ENCODE data around the gene TEAD1.

DNA sequence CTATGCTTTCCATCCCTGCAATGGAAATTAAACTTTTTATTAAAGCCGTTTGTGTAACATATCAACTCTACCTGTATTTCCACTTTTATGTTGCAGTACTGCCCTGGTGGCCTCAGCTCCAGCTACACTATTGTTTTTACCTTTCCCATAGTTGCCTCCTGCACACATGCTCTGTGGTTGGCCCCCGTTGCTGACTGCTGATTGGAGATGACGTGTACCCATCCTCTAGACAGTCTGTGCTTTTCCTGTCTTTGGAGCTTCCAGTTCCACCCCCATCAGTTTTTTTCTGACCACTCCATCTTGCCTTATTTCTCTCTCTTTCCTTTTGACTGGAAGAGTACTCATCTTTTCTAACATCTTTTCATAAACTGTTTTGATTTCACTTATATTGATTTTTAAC, 123.8 kb downstream of the TEAD1 start:
- TF ChIP-seq, protein P1, sequence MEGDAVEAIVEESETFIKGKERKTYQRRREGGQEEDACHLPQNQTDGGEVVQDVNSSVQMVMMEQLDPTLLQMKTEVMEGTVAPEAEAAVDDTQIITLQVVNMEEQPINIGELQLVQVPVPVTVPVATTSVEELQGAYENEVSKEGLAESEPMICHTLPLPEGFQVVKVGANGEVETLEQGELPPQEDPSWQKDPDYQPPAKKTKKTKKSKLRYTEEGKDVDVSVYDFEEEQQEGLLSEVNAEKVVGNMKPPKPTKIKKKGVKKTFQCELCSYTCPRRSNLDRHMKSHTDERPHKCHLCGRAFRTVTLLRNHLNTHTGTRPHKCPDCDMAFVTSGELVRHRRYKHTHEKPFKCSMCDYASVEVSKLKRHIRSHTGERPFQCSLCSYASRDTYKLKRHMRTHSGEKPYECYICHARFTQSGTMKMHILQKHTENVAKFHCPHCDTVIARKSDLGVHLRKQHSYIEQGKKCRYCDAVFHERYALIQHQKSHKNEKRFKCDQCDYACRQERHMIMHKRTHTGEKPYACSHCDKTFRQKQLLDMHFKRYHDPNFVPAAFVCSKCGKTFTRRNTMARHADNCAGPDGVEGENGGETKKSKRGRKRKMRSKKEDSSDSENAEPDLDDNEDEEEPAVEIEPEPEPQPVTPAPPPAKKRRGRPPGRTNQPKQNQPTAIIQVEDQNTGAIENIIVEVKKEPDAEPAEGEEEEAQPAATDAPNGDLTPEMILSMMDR (conservative IDR thresholded peaks at IDR 0.05; ENCODE audit: low read depth in 2 of 2): no peak
- TF ChIP-seq, protein P2, sequence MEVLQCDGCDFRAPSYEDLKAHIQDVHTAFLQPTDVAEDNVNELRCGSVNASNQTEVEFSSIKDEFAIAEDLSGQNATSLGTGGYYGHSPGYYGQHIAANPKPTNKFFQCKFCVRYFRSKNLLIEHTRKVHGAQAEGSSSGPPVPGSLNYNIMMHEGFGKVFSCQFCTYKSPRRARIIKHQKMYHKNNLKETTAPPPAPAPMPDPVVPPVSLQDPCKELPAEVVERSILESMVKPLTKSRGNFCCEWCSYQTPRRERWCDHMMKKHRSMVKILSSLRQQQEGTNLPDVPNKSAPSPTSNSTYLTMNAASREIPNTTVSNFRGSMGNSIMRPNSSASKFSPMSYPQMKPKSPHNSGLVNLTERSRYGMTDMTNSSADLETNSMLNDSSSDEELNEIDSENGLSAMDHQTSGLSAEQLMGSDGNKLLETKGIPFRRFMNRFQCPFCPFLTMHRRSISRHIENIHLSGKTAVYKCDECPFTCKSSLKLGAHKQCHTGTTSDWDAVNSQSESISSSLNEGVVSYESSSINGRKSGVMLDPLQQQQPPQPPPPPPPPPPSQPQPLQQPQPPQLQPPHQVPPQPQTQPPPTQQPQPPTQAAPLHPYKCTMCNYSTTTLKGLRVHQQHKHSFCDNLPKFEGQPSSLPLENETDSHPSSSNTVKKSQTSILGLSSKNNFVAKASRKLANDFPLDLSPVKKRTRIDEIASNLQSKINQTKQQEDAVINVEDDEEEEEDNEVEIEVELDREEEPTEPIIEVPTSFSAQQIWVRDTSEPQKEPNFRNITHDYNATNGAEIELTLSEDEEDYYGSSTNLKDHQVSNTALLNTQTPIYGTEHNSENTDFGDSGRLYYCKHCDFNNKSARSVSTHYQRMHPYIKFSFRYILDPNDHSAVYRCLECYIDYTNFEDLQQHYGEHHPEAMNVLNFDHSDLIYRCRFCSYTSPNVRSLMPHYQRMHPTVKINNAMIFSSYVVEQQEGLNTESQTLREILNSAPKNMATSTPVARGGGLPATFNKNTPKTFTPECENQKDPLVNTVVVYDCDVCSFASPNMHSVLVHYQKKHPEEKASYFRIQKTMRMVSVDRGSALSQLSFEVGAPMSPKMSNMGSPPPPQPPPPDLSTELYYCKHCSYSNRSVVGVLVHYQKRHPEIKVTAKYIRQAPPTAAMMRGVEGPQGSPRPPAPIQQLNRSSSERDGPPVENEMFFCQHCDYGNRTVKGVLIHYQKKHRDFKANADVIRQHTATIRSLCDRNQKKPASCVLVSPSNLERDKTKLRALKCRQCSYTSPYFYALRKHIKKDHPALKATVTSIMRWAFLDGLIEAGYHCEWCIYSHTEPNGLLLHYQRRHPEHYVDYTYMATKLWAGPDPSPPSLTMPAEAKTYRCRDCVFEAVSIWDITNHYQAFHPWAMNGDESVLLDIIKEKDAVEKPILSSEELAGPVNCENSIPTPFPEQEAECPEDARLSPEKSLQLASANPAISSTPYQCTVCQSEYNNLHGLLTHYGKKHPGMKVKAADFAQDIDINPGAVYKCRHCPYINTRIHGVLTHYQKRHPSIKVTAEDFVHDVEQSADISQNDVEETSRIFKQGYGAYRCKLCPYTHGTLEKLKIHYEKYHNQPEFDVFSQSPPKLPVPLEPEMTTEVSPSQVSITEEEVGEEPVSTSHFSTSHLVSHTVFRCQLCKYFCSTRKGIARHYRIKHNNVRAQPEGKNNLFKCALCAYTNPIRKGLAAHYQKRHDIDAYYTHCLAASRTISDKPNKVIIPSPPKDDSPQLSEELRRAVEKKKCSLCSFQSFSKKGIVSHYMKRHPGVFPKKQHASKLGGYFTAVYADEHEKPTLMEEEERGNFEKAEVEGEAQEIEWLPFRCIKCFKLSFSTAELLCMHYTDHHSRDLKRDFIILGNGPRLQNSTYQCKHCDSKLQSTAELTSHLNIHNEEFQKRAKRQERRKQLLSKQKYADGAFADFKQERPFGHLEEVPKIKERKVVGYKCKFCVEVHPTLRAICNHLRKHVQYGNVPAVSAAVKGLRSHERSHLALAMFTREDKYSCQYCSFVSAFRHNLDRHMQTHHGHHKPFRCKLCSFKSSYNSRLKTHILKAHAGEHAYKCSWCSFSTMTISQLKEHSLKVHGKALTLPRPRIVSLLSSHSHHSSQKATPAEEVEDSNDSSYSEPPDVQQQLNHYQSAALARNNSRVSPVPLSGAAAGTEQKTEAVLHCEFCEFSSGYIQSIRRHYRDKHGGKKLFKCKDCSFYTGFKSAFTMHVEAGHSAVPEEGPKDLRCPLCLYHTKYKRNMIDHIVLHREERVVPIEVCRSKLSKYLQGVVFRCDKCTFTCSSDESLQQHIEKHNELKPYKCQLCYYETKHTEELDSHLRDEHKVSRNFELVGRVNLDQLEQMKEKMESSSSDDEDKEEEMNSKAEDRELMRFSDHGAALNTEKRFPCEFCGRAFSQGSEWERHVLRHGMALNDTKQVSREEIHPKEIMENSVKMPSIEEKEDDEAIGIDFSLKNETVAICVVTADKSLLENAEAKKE (CRISPR knock-in tag; IDR thresholded peaks at IDR 0.05): no peak
- no peak for TF ChIP-seq POLR2AphosphoS5 (IDR thresholded peaks at IDR 0.05; ENCODE audit: low read depth)
